Panc1 (cell line): ENCODE data around the gene SHANK1. TPM values are rescaled to one million over a fixed set of nuclear protein-coding genes. Genes with fewer than 3 reads are reported as not detected.

Source experiments
- ATAC-seq: fragments of 200-7000 bp; cut with Tn5 transposase; 2 replicates; pipeline ENCODE4 v1.9.1; 2020; ENCODE audit warnings: mild to moderate bottlenecking, moderate library complexity
- BruUV-seq: library from RNA; stranded (reverse); fragments of 400-500 nt; replicated peaks from 2 replicates; lab custom pipeline; 2021; lab: Mats Ljungman, UMichigan
- CTCF ChIA-PET: fragments of 300-600 bp; sonication (Branson Sonifier 250); formaldehyde crosslinking; loops from one replicate; lab custom pipeline; 2022; ENCODE audit warnings: antibody characterized with exemption; lab: Charles Lee
- POLR2A ChIA-PET: fragments of 300-600 bp; sonication (Branson Sonifier 250); formaldehyde crosslinking; loops from one replicate; lab custom pipeline; 2022; ENCODE audit warnings: antibody characterized with exemption; lab: Charles Lee
- DNase-seq: peaks from one replicate; pipeline ENCODE4 v3.0.0-alpha.2; 2010; ENCODE audit warnings: low read depth, low spot score
- H3K27ac ChIP-seq: 2 replicates; pipeline ENCODE4 v1.5.1; 2011; ENCODE audit warnings: mild to moderate bottlenecking, low read length, inconsistent platforms
- H3K27me3 ChIP-seq: fragments of 200-500 bp; sonication (Bioruptor generic); 2 replicates; pipeline ENCODE4 v1.6.0; 2014; ENCODE audit warnings: low read length, inconsistent platforms; ENCODE audit not compliant: control insufficient read depth, insufficient read depth
- H3K36me3 ChIP-seq: fragments of 200-500 bp; sonication (Bioruptor generic); 2 replicates; pipeline ENCODE4 v1.5.1; 2014; ENCODE audit warnings: inconsistent platforms, mild to moderate bottlenecking, low read length, moderate library complexity; ENCODE audit not compliant: control insufficient read depth, insufficient read depth
- H3K4me1 ChIP-seq: 2 replicates; pipeline ENCODE4 v1.5.1; 2011; ENCODE audit warnings: inconsistent platforms, mild to moderate bottlenecking, low read length, moderate library complexity; ENCODE audit not compliant: control insufficient read depth, insufficient read depth
- H3K4me3 ChIP-seq, 2 experiments: 2 replicates each; pipeline ENCODE4 v1.5.1; 2011 to 2012; ENCODE audit warnings: low read depth in 2 of 2, low read length in 2 of 2, mild to moderate bottlenecking in 2 of 2, inconsistent platforms in 1 of 2, moderate library complexity in 1 of 2
- H3K9me3 ChIP-seq: fragments of 200-500 bp; sonication (Bioruptor generic); 2 replicates; pipeline ENCODE4 v1.5.1; 2014; ENCODE audit warnings: low read depth, mild to moderate bottlenecking, inconsistent platforms, low read length, moderate library complexity; ENCODE audit not compliant: control insufficient read depth, insufficient read depth
- CTCF ChIP-seq: fragments of 450-650 bp; IDR thresholded peaks from 2 replicates; pipeline ENCODE4 v1.5.1; 2017; ENCODE audit warnings: mild to moderate bottlenecking
- POLR2AphosphoS5 ChIP-seq: IDR thresholded peaks from 2 replicates; pipeline ENCODE4 v1.6.1; 2012; ENCODE audit warnings: mild to moderate bottlenecking, low read depth, low read length, moderate library complexity
- SIN3A ChIP-seq: IDR thresholded peaks from 2 replicates; pipeline ENCODE4 v1.6.1; 2012; ENCODE audit warnings: low read depth, mild to moderate bottlenecking, low read length, moderate library complexity, borderline replicate concordance; ENCODE audit not compliant: insufficient read depth
- TCF7L2 ChIP-seq: IDR thresholded peaks from 2 replicates; pipeline ENCODE4 v1.6.1; 2011; ENCODE audit warnings: mild to moderate bottlenecking, low read depth, low read length, inconsistent platforms
- in situ Hi-C: cut with HindIII; loops from 2 replicates; pipeline ENCODE4 v1.10.0; 2016; ENCODE audit warnings: low sequenced_read_pairs, low pct_unique_long_range_greater_than_20kb
- intact Hi-C: fragments of 100-400 bp; cut with micrococcal nuclease; formaldehyde crosslinking; loops from one replicate; pipeline ENCODE4 v1.10.0; 2022; ENCODE audit not compliant: unreplicated experiment
- total RNA-seq: library from RNA; stranded (reverse); gene quantifications from one replicate; pipeline ENCODE4 v1.2.1, GENCODE V29; 2021; ENCODE audit not compliant: unreplicated experiment
- TF ChIP-seq, protein P1 (sequence below), 2 experiments: IDR thresholded peaks; 2 replicates each; pipeline ENCODE4 v1.6.1; 2011 to 2012; ENCODE audit warnings: low read depth in 2 of 2, control low read depth in 1 of 2, low read length in 1 of 2, mild to moderate bottlenecking in 1 of 2, moderate library complexity in 1 of 2; ENCODE audit not compliant: insufficient read depth in 1 of 2

The SHANK1 gene
- total RNA-seq, 1 experiment from 2014 or later = not detected

GRCh38 chr19:50708179-50708879 lies 11.3 kb downstream of the SHANK1 start:
- H3K4me1 ChIP-seq = no peaks in the 10 kb centered on the region
- no peaks in the 10 kb centered on the region for H3K36me3 ChIP-seq
- H3K4me3 ChIP-seq = no peak overlapping the region
- DNase-seq = no peak
- no peaks in the 10 kb centered on the region for H3K27me3 ChIP-seq
- ChIA-PET CTCF (no interaction called here), POLR2A (no interaction called here)
- H3K27ac ChIP-seq = no peak overlapping the region
- no peak for ATAC-seq
- intact Hi-C loops = loop anchor here (5.0 kb wide), 1 partner anchor 74 kb away; no protein-coding TSS in a partner anchor
- no TSS peak for BruUV-seq
- TF ChIP-seq CTCF (no peak), TCF7L2 (no peak), SIN3A (no peak), POLR2AphosphoS5 (no peak)
- TF ChIP-seq, protein P1, sequence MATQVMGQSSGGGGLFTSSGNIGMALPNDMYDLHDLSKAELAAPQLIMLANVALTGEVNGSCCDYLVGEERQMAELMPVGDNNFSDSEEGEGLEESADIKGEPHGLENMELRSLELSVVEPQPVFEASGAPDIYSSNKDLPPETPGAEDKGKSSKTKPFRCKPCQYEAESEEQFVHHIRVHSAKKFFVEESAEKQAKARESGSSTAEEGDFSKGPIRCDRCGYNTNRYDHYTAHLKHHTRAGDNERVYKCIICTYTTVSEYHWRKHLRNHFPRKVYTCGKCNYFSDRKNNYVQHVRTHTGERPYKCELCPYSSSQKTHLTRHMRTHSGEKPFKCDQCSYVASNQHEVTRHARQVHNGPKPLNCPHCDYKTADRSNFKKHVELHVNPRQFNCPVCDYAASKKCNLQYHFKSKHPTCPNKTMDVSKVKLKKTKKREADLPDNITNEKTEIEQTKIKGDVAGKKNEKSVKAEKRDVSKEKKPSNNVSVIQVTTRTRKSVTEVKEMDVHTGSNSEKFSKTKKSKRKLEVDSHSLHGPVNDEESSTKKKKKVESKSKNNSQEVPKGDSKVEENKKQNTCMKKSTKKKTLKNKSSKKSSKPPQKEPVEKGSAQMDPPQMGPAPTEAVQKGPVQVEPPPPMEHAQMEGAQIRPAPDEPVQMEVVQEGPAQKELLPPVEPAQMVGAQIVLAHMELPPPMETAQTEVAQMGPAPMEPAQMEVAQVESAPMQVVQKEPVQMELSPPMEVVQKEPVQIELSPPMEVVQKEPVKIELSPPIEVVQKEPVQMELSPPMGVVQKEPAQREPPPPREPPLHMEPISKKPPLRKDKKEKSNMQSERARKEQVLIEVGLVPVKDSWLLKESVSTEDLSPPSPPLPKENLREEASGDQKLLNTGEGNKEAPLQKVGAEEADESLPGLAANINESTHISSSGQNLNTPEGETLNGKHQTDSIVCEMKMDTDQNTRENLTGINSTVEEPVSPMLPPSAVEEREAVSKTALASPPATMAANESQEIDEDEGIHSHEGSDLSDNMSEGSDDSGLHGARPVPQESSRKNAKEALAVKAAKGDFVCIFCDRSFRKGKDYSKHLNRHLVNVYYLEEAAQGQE (IDR thresholded peaks at IDR 0.05; ENCODE audit: insufficient read depth in 1 of 2, low read depth in 2 of 2, low read length in 1 of 2) = no peak
- no peaks in the 10 kb centered on the region for H3K9me3 ChIP-seq
- in situ Hi-C loops = no loop called here

DNA sequence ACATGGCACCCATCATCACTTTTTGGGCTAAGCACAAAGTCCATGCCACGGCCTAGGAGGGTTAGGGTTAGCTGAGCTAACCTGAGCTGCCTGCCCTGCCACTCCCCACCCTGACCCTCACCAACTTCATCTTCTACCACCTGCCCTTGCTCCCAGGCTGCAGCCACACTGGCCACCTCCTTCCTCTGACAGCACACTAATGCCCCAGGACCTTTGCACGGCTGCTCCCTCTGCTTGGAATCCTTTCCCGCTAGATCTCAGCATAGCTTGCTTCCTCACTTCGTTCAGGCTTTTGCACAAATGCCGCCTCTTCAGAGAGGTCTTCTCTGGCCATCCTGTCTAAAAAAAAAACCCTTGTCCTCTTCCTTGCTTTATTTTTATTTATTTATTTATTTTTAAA lies 13.2 kb downstream of the SHANK1 start:
- H3K4me1 ChIP-seq = no peaks in the 10 kb centered on the region
- no TSS peak for BruUV-seq
- H3K36me3 ChIP-seq = no peaks in the 10 kb centered on the region
- no peaks in the 10 kb centered on the region for H3K27me3 ChIP-seq
- H3K27ac ChIP-seq = no peak overlapping the region
- no peak overlapping the region for H3K4me3 ChIP-seq
- no peaks in the 10 kb centered on the region for H3K9me3 ChIP-seq
- intact Hi-C loops = loop anchor here (5.0 kb wide), 1 partner anchor 76 kb away; no protein-coding TSS in a partner anchor
- ChIA-PET CTCF (no interaction called here), POLR2A (no interaction called here)
- DNase-seq (no peak), ATAC-seq (no peak)
- in situ Hi-C loops = no loop called here
- TF ChIP-seq CTCF (no peak), TCF7L2 (no peak), SIN3A (no peak), POLR2AphosphoS5 (no peak)
- TF ChIP-seq, protein P1 (IDR thresholded peaks at IDR 0.05; ENCODE audit: insufficient read depth in 1 of 2, low read depth in 2 of 2, low read length in 1 of 2) = no peak
